KMS-11 (cell line): Measurements from ENCODE around the gene SCPEP1.

Experiments
- H2AFZ ChIP-seq: fragments of 200-600 bp; sonication (generic); 2 replicates; pipeline ENCODE4 v1.6.1; 2016; ENCODE audit warnings: antibody characterized with exemption, mixed run types, low read depth
- H3K27ac ChIP-seq: fragments of 200-600 bp; sonication (generic); 2 replicates; pipeline ENCODE4 v1.6.1; 2016; ENCODE audit warnings: mild to moderate bottlenecking, mixed run types
- H3K27me3 ChIP-seq: fragments of 200-600 bp; sonication (generic); 2 replicates; pipeline ENCODE4 v1.6.1; 2017; ENCODE audit warnings: mild to moderate bottlenecking, low read depth, mixed run types, moderate library complexity; ENCODE audit not compliant: insufficient read depth
- H3K36me3 ChIP-seq: fragments of 200-600 bp; sonication (generic); 2 replicates; pipeline ENCODE4 v1.6.1; 2017; ENCODE audit warnings: mild to moderate bottlenecking, mixed run types; ENCODE audit not compliant: insufficient read depth
- H3K4me1 ChIP-seq: fragments of 200-600 bp; sonication (generic); 2 replicates; pipeline ENCODE4 v1.6.1; 2016; ENCODE audit warnings: mild to moderate bottlenecking, low read depth, mixed run types; ENCODE audit not compliant: poor library complexity, severe bottlenecking
- H3K4me2 ChIP-seq: fragments of 200-600 bp; sonication (generic); 2 replicates; pipeline ENCODE4 v1.7.0; 2016; ENCODE audit warnings: mild to moderate bottlenecking, mixed run types
- H3K4me3 ChIP-seq: fragments of 200-600 bp; sonication (generic); IDR thresholded peaks from 2 replicates; pipeline ENCODE4 v1.6.1; 2017; ENCODE audit warnings: low read depth, low read length, mixed read lengths; ENCODE audit not compliant: insufficient read depth
- H3K79me2 ChIP-seq: fragments of 200-600 bp; sonication (generic); 2 replicates; pipeline ENCODE4 v1.6.1; 2016; ENCODE audit warnings: low read depth, mixed run types; ENCODE audit not compliant: insufficient read depth
- H3K9ac ChIP-seq: fragments of 200-600 bp; sonication (generic); 2 replicates; pipeline ENCODE4 v1.6.1; 2016; ENCODE audit warnings: mild to moderate bottlenecking, mixed run types
- H4K20me1 ChIP-seq: fragments of 200-600 bp; sonication (generic); 2 replicates; pipeline ENCODE4 v1.6.1; 2016; ENCODE audit warnings: mild to moderate bottlenecking, mixed run types; ENCODE audit not compliant: insufficient read depth
- CTCF ChIP-seq: fragments of 200-600 bp; sonication (generic); conservative IDR thresholded peaks from 2 replicates; pipeline ENCODE4 v1.6.1; 2017; ENCODE audit warnings: low read depth, mild to moderate bottlenecking, antibody characterized with exemption, low read length, moderate library complexity, mixed read lengths

SCPEP1 gene

GRCh38 chr17:57032343-57032742, 54.4 kb downstream of the SCPEP1 start:
- Histone ChIP-seq H3K79me2 (no peaks in the 10 kb centered on the region), H3K27ac (no peak overlapping the region), H3K27me3 (no peaks in the 10 kb centered on the region), H3K4me3 (no peak overlapping the region), H3K4me1 (no peaks in the 10 kb centered on the region), H3K4me2 (no peak overlapping the region), H2AFZ (no peak overlapping the region), H4K20me1 (no peaks in the 10 kb centered on the region), H3K9ac (no peak overlapping the region), H3K36me3 (no peaks in the 10 kb centered on the region)
- TF ChIP-seq CTCF: no peak

- no peak overlapping the region for H3K27ac ChIP-seq
- H3K4me3 ChIP-seq: no peak overlapping the region
- no peak overlapping the region for H2AFZ ChIP-seq
- H3K27me3 ChIP-seq: no peaks in the 10 kb centered on the region
- no peak for TF ChIP-seq CTCF
- H3K4me2 ChIP-seq: no peak overlapping the region
- H3K36me3 ChIP-seq: no peaks in the 10 kb centered on the region
- no peak overlapping the region for H3K9ac ChIP-seq
- no peaks in the 10 kb centered on the region for H4K20me1 ChIP-seq
- no peaks in the 10 kb centered on the region for H3K79me2 ChIP-seq
- no peaks in the 10 kb centered on the region for H3K4me1 ChIP-seq
Measured at GRCh38 chr17:57033296-57033695, 55.4 kb downstream of the SCPEP1 start.

- Histone ChIP-seq H4K20me1 (no peaks in the 10 kb centered on the region), H3K9ac (no peak overlapping the region), H3K4me1 (no peaks in the 10 kb centered on the region), H3K4me3 (no peak overlapping the region), H3K27ac (no peak overlapping the region), H3K27me3 (no peaks in the 10 kb centered on the region), H3K4me2 (no peak overlapping the region), H2AFZ (no peak overlapping the region), H3K36me3 (no peaks in the 10 kb centered on the region), H3K79me2 (no peaks in the 10 kb centered on the region)
- no peak for TF ChIP-seq CTCF
Measured at GRCh38 chr17:57034807-57035754, 57.1 kb downstream of the SCPEP1 start.

GRCh38 chr17:57035971-57036481, 58.1 kb downstream of the SCPEP1 start:
- no peak for TF ChIP-seq CTCF
- H2AFZ ChIP-seq: no peak overlapping the region

More at GRCh38 chr17:57035971-57036481, 58.1 kb downstream of the SCPEP1 start:
- Histone ChIP-seq H3K9ac (no peak overlapping the region), H3K4me3 (no peak overlapping the region), H3K27me3 (no peaks in the 10 kb centered on the region), H4K20me1 (no peaks in the 10 kb centered on the region), H3K4me1 (no peaks in the 10 kb centered on the region), H3K36me3 (no peaks in the 10 kb centered on the region), H3K79me2 (no peaks in the 10 kb centered on the region), H3K27ac (no peak overlapping the region), H3K4me2 (no peak overlapping the region)
